CD4-positive, CD25-positive, alpha-beta regulatory T cell (primary cell): ENCODE measurements around the gene RBP2. TPM values are rescaled to one million over a fixed set of nuclear protein-coding genes. Genes with fewer than 3 reads are reported as not detected.
A peak's percentile ranks its signal among the peaks of the same experiment; 100 is the strongest.

Experiments used
- ATAC-seq, 2 donors: fragments of 150-1000 bp; cut with Tn5 transposase; one replicate each; pipeline ENCODE4 v1.10.0; 2021; ENCODE audit warnings: low read depth in 2 of 2, moderate number of reproducible peaks in 2 of 2, moderate library complexity in 1 of 2
- DNase-seq, 3 donors: peaks; one replicate each; pipeline versions ENCODE4 v3.0.0 to v3.0.0-alpha.2; 2012 to 2022; ENCODE audit warnings: mixed read lengths in 1 of 3
- H3K27ac ChIP-seq: one replicate; pipeline ENCODE4 v1.7.0; 2013; ENCODE audit warnings: mild to moderate bottlenecking, low read length; ENCODE audit not compliant: insufficient read depth, poor library complexity, severe bottlenecking
- H3K27me3 ChIP-seq: one replicate; pipeline ENCODE4 v1.7.0; 2013; ENCODE audit warnings: low read length; ENCODE audit not compliant: control insufficient read depth, insufficient read depth
- H3K36me3 ChIP-seq: one replicate; pipeline ENCODE4 v1.7.0; 2013; ENCODE audit warnings: mild to moderate bottlenecking, low read length, moderate library complexity; ENCODE audit not compliant: control insufficient read depth, insufficient read depth
- H3K4me1 ChIP-seq: 2 replicates; pipeline ENCODE4 v1.7.0; 2013; ENCODE audit warnings: mild to moderate bottlenecking, low read length; ENCODE audit not compliant: insufficient read depth, control insufficient read depth, poor library complexity, severe bottlenecking
- H3K4me3 ChIP-seq: one replicate; pipeline ENCODE4 v1.7.0; 2013; ENCODE audit warnings: low read depth, mild to moderate bottlenecking, low read length, moderate library complexity
- H3K9me3 ChIP-seq, 2 experiments: 1 replicate in 1 of 2; 2 replicates in 1 of 2; pipeline ENCODE4 v1.7.0; 2013; ENCODE audit warnings: low read length in 2 of 2, mild to moderate bottlenecking in 1 of 2, moderate library complexity in 1 of 2; ENCODE audit not compliant: control insufficient read depth in 2 of 2
- H3K27ac Mint-ChIP-seq, 3 donors: one replicate each; pipeline ENCODE4 v1.8.0; 2020 to 2022; ENCODE audit warnings: mild to moderate bottlenecking in 3 of 3, mixed read lengths in 3 of 3, moderate library complexity in 2 of 3
- H3K27me3 Mint-ChIP-seq: one replicate; pipeline ENCODE4 v1.8.0; 2022; ENCODE audit warnings: mild to moderate bottlenecking, mixed read lengths
- H3K36me3 Mint-ChIP-seq: one replicate; pipeline ENCODE4 v1.8.0; 2020; ENCODE audit warnings: mixed read lengths
- H3K4me1 Mint-ChIP-seq, 4 donors: one replicate each; pipeline ENCODE4 v1.8.0; 2020 to 2022; ENCODE audit warnings: mixed read lengths in 4 of 4, mild to moderate bottlenecking in 1 of 4
- H3K4me3 Mint-ChIP-seq, 4 donors: one replicate each; pipeline ENCODE4 v1.8.0; 2020 to 2022; ENCODE audit warnings: mild to moderate bottlenecking in 4 of 4, mixed read lengths in 4 of 4, moderate library complexity in 3 of 4
- H3K9me3 Mint-ChIP-seq, 7 donors: one replicate each; pipeline ENCODE4 v1.8.0; 2020 to 2022; ENCODE audit warnings: mixed read lengths in 7 of 7, mild to moderate bottlenecking in 3 of 7, moderate library complexity in 2 of 7
- polyA plus RNA-seq, 4 donors: library from polyadenylated mRNA; unstranded; fragments of 300-500 nt; fragmentation: Illumina TruSeq; gene quantifications; one replicate each; pipeline ENCODE4 v1.2.3, GENCODE V29; 2021
- total RNA-seq: library from RNA; stranded (reverse); gene quantifications from one replicate; pipeline ENCODE4 v1.2.3, GENCODE V29; 2022

RBP2 gene
- total and polyA plus RNA-seq, 5 donors from 2014 or later = not detected

- DNase-seq (peak in 2 of 3 donors; percentile 45 to 68), ATAC-seq (peak in 1 of 2 donors; percentile 31)
- H3K27me3 Mint-ChIP-seq = no peaks in the 10 kb centered on the region
- no peak overlapping the region for H3K4me3 Mint-ChIP-seq
- Histone ChIP-seq H3K36me3 (no peaks in the 10 kb centered on the region), H3K27ac (no peak overlapping the region), H3K9me3 (no peaks in the 10 kb centered on the region), H3K4me3 (no peak overlapping the region), H3K4me1 (no peaks in the 10 kb centered on the region), H3K27me3 (no peaks in the 10 kb centered on the region)
- peaks cover 19% of the 10 kb centered on the region for H3K36me3 Mint-ChIP-seq
- H3K9me3 Mint-ChIP-seq = peaks cover 0 to 4% (median 0%) of the 10 kb centered on the region in 7 donors
- peaks cover 0 to 3% (median 0%) of the 10 kb centered on the region in 4 donors for H3K4me1 Mint-ChIP-seq
- no peak overlapping the region for H3K27ac Mint-ChIP-seq
Measured at GRCh38 chr3:139427283-139428060, 48.8 kb downstream of the RBP2 start.

DNA sequence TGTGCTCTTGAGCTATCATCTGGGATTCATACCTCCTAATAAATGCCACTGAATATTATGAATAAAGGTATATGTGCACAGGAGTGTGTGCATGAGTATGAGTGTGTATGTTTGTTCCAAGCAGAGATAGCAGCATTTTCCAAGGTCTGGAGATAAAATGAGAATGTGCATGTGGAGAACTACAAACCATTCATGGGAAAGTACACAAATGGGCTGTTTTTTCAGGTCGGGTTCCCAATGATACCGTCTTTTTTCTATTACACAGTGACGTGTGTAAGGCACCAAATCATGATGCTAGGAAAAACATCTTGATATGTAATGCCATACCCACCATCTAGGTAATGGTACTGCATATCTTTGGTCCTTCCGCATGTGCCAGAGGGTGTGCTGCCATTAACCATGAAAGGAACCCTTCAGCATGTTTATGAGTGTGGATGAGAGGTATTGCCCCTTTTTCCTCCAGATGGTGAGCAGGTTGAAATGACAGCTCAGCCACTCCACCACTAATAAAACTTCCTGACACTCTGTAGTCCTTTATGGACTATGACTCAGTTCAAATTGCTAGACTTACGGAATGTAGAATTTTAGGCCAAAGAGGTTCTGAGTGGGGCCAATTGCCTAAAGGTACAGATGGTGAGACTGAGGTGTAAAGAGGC lies 50.4 kb downstream of the RBP2 start:
- Histone ChIP-seq H3K27me3 (no peaks in the 10 kb centered on the region), H3K4me1 (no peaks in the 10 kb centered on the region), H3K4me3 (no peak overlapping the region), H3K27ac (no peak overlapping the region), H3K9me3 (no peaks in the 10 kb centered on the region), H3K36me3 (no peaks in the 10 kb centered on the region)
- ATAC-seq (no peak), DNase-seq (no peak)
- Mint-ChIP-seq H3K27ac (no peak overlapping the region), H3K4me1 (peaks cover 0 to 3% (median 0%) of the 10 kb centered on the region in 4 donors), H3K9me3 (peaks cover 0 to 4% (median 0%) of the 10 kb centered on the region in 7 donors), H3K4me3 (no peak overlapping the region), H3K36me3 (peaks cover 14% of the 10 kb centered on the region), H3K27me3 (no peaks in the 10 kb centered on the region)

DNA sequence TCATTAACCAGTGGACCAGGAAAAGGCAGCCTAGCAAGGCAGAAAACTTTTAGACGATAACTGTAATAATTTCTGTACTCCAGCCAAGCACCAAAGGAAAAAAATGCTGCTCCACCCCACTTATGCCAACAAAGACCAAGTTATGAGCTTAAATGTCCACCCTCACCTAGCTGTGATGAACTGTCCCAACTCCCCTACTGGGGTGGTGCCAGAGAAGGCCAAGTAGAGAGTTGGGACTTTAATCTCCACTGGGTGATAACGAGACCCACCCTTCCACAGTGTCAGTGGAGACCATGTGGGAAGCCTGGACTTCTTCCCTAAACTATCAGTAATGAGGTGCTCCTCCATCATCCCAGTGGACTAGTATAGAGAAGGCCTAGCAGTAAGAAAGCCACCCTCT lies 53.1 kb downstream of the RBP2 start:
- H3K4me1 Mint-ChIP-seq = peaks cover 0 to 3% (median 0%) of the 10 kb centered on the region in 4 donors
- Histone ChIP-seq H3K9me3 (no peaks in the 10 kb centered on the region), H3K27me3 (peaks cover 4% of the 10 kb centered on the region), H3K36me3 (no peaks in the 10 kb centered on the region), H3K4me1 (no peaks in the 10 kb centered on the region), H3K4me3 (no peak overlapping the region), H3K27ac (no peak overlapping the region)
- H3K4me3 Mint-ChIP-seq = no peak overlapping the region
- H3K9me3 Mint-ChIP-seq = peaks cover 0 to 4% (median 0%) of the 10 kb centered on the region in 7 donors
- no peak for DNase-seq
- ATAC-seq = no peak
- H3K27ac Mint-ChIP-seq = peak overlapping the region in 1 of 3 donors; percentile 41
- H3K36me3 Mint-ChIP-seq = peaks cover 14% of the 10 kb centered on the region
- peaks cover 5% of the 10 kb centered on the region for H3K27me3 Mint-ChIP-seq

GRCh38 chr3:139421460-139421859 lies 54.9 kb downstream of the RBP2 start:
- no peak overlapping the region for H3K27ac Mint-ChIP-seq
- Histone ChIP-seq H3K4me3 (no peak overlapping the region), H3K4me1 (no peaks in the 10 kb centered on the region), H3K36me3 (no peaks in the 10 kb centered on the region), H3K27me3 (peaks cover 4% of the 10 kb centered on the region), H3K27ac (no peak overlapping the region), H3K9me3 (peaks cover under 1 to 5% of the 10 kb centered on the region in 2 experiments)
- H3K4me3 Mint-ChIP-seq = no peak overlapping the region
- ATAC-seq (no peak), DNase-seq (no peak)
- peaks cover 0 to 16% (median 6%) of the 10 kb centered on the region in 7 donors for H3K9me3 Mint-ChIP-seq
- H3K36me3 Mint-ChIP-seq = peaks cover 17% of the 10 kb centered on the region
- no peaks in the 10 kb centered on the region for H3K4me1 Mint-ChIP-seq
- H3K27me3 Mint-ChIP-seq = peaks cover 9% of the 10 kb centered on the region

DNA sequence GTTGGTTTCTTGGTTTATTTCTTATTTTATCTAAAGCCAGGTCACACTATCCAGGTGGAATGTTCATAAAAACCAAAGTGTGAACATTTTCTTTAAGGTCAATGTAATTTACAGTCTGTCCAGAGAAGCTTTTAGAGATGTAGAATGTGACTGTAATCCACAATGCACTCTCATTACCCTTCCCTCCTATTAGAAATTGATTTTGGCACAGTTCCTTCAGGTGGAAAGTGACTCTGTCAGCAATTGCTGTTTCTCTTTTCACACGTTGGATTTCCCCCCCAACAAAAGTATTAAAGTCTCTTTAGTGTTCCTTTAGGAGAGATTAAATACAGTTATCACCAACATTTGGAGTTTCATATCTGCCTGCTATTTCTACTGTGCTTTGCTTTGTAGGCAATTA lies 55.3 kb downstream of the RBP2 start:
- H3K4me1 Mint-ChIP-seq = no peaks in the 10 kb centered on the region
- DNase-seq (no peak), ATAC-seq (no peak)
- H3K4me1 ChIP-seq = no peaks in the 10 kb centered on the region
- peaks cover 0 to 20% (median 7%) of the 10 kb centered on the region in 7 donors for H3K9me3 Mint-ChIP-seq
- no peak overlapping the region for H3K4me3 ChIP-seq
- peaks cover 9% of the 10 kb centered on the region for H3K27me3 Mint-ChIP-seq
- H3K9me3 ChIP-seq = peaks cover 4 to 5% of the 10 kb centered on the region in 2 experiments
- H3K36me3 Mint-ChIP-seq = peaks cover 18% of the 10 kb centered on the region
- H3K36me3 ChIP-seq = no peaks in the 10 kb centered on the region
- H3K4me3 Mint-ChIP-seq = no peak overlapping the region
- no peak overlapping the region for H3K27ac Mint-ChIP-seq
- no peak overlapping the region for H3K27ac ChIP-seq
- peaks cover 4% of the 10 kb centered on the region for H3K27me3 ChIP-seq

GRCh38 chr3:139418144-139418543 lies 58.2 kb downstream of the RBP2 start:
- Histone ChIP-seq H3K4me1 (no peaks in the 10 kb centered on the region), H3K27ac (no peak overlapping the region), H3K4me3 (no peak overlapping the region), H3K27me3 (peaks cover 4% of the 10 kb centered on the region), H3K36me3 (no peaks in the 10 kb centered on the region), H3K9me3 (peaks cover 14 to 17% of the 10 kb centered on the region in 2 experiments)
- Mint-ChIP-seq H3K27me3 (peaks cover 9% of the 10 kb centered on the region), H3K27ac (no peak overlapping the region), H3K4me3 (no peak overlapping the region), H3K4me1 (no peaks in the 10 kb centered on the region), H3K36me3 (peaks cover 15% of the 10 kb centered on the region), H3K9me3 (peaks cover 1 to 44% (median 19%) of the 10 kb centered on the region in 7 donors)
- DNase-seq (no peak), ATAC-seq (no peak)

DNA sequence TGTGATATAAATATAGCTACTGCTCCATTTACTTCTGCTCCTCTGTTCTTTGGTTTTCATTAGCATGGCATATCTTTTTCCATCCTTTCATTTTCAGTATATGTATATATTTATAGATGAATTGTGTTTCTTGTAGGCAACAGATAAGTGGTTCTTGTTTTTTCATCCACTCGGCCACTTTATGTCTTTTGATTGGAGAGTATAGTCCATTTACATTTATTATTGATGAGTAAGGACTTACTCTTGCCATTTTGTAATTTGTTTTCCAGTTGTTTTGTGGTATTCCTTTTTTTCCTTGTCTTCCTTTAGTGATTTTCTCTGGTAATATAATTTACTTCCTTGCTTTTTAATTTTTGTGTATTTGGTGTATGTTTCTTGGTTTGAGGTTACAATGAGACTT lies 60.0 kb downstream of the RBP2 start:
- H3K4me1 Mint-ChIP-seq = no peaks in the 10 kb centered on the region
- no peak overlapping the region for H3K4me3 ChIP-seq
- peaks cover 8 to 58% (median 27%) of the 10 kb centered on the region in 7 donors for H3K9me3 Mint-ChIP-seq
- H3K36me3 ChIP-seq = no peaks in the 10 kb centered on the region
- H3K27ac ChIP-seq = no peak overlapping the region
- no peaks in the 10 kb centered on the region for H3K4me1 ChIP-seq
- no peak overlapping the region for H3K27ac Mint-ChIP-seq
- H3K27me3 ChIP-seq = peaks cover 4% of the 10 kb centered on the region
- H3K4me3 Mint-ChIP-seq = no peak overlapping the region
- H3K36me3 Mint-ChIP-seq = peaks cover 13% of the 10 kb centered on the region
- H3K9me3 ChIP-seq = peaks cover 17 to 22% of the 10 kb centered on the region in 2 experiments
- ATAC-seq (no peak), DNase-seq (no peak)
- peaks cover 9% of the 10 kb centered on the region for H3K27me3 Mint-ChIP-seq
